GM12872 (cell line): ENCODE results near the gene HDAC7.

ENCODE experiments used
- TF ChIP-seq, protein P1 (sequence below): IDR thresholded peaks from 3 replicates; pipeline ENCODE4 v1.5.1; 2011; ENCODE audit warnings: low read depth, mild to moderate bottlenecking, low read length, moderate library complexity; ENCODE audit not compliant: insufficient read depth

The HDAC7 gene

GRCh38 chr12:47839214-47839876 lies 19.6 kb upstream of the HDAC7 start:
- TF ChIP-seq, protein P1, sequence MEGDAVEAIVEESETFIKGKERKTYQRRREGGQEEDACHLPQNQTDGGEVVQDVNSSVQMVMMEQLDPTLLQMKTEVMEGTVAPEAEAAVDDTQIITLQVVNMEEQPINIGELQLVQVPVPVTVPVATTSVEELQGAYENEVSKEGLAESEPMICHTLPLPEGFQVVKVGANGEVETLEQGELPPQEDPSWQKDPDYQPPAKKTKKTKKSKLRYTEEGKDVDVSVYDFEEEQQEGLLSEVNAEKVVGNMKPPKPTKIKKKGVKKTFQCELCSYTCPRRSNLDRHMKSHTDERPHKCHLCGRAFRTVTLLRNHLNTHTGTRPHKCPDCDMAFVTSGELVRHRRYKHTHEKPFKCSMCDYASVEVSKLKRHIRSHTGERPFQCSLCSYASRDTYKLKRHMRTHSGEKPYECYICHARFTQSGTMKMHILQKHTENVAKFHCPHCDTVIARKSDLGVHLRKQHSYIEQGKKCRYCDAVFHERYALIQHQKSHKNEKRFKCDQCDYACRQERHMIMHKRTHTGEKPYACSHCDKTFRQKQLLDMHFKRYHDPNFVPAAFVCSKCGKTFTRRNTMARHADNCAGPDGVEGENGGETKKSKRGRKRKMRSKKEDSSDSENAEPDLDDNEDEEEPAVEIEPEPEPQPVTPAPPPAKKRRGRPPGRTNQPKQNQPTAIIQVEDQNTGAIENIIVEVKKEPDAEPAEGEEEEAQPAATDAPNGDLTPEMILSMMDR = no peak

DNA sequence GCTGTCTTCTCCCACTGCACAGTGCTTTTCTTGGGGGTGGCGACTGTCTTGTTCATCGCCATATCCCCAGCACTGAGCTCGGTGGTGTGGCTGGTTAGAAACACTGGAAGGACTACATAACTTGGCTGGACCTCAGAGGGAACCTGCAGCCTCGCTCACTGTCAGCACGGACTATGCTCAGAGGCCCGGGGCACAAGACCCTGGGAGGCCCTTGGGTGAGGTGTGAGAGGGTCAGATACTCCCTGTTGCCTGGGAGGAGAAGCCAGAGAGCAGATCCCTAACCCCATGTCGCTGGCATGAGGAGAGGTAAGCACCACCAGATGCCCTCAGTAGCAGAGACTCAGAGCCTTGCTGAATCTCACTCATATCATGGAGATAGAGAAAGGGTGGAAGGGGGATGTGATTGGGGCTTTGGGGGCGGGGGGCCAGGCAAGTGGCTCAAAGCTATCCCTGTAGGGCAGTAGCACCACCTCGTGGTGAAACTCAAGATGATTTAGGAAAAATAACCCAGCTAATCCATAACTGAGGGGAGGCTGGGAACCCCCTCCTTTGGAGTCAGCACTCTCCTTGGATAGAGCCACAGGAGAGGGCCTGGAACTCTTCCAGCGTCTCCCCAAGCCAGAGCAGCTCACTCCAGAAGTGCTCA lies 18.7 kb upstream of the HDAC7 start:
- TF ChIP-seq, protein P1 = peak; percentile 58

DNA sequence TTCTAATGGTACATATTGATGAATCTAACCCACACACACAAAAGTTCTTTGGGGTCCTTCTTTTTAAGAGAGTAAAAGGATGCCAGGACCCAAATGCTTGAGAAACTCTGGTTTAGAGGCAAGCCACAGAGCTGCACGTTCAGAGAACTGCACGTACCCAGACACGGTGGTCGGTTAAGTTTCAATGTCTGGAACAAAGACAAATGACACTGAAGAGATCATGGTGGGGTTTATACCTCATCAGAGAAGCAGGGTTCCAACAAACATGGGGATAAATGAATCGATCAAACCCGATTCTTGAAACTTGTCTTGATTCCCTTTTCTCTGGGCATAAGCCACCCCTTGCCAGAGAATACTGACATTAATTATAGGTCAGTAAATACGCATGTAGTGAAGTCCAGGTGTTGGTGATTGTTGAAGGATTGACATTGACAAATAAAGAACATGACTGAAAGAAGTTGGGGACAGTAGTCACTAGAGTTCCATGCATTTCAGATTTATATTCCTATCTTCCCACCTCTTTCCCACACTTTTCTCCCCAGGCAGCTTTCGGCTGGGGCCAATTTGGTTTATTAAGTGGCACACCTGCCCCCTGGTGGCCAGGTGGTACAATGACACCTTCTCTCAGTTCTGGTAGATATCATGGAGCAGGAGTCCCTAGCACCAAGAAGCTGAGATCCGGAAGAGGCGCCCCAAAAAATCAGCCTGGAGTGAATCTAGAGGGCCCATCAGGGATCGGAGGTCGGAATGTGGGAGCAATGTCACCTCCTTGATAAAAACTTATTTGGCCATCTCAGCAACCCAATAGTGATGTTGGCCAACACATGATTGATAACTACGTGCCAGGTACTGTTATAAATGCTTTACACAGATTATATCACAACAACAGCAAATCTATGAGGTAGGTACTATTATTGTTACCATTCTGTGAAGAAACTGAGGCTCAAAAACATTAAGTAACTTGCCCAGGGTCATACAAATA lies 17.8 kb upstream of the HDAC7 start:
- TF ChIP-seq, protein P1 = peak; percentile 79

DNA sequence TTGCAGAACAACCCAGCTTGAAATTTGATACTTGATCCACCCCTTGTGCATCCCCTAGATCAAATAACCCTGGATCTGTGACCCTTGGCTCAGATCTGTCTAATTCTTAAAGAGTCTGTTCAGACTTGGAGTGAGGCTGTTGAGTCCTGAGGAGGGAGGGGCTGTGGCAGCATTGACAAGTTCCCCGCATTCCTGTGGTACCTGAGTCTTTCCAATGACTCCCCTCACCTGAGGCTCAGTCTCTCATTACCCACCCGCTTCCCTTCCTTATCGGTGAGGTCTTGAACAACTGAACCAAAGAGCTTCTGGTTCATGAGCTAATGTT lies 16.1 kb upstream of the HDAC7 start:
- TF ChIP-seq, protein P1 = no peak

DNA sequence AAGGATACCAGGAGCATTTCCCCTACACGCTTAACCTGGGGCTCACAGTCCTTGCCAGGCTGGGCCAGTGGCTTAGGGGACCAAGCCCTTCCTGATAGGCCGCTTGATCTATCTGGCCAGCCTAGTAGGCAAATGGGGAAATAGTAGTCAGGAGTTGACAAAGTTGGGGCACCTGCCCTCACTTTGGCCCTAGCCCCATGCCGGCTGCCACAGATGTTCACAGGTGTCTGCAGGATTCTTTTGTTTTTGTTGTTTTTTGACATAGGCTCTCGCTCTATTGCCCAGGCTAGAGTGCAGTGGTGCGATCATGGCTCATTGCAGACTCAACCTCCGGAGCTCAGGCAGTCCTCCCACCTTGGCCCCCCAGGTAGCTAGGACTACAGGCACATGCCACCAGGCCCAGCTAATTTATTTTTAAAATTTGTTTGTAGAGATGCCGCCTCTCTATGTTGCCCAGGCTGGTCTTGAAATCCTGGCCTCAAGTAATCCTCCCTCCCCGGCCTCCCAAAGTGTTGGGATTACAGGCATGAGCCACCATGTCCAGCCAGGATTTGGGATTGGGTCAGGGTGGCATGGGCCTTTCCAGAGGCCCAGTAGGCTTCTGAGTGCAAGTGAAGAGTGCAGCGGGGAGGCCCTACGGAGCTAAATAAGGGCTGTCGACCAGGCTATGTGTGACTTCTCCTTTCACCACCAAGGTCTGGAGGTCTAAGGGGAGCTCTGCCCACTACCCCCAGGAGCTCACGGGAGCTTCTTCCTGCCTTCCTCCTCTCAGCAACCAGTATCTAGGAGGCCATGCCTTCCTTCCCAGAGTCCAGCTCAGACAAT lies 15.5 kb upstream of the HDAC7 start:
- TF ChIP-seq, protein P1 = no peak

DNA sequence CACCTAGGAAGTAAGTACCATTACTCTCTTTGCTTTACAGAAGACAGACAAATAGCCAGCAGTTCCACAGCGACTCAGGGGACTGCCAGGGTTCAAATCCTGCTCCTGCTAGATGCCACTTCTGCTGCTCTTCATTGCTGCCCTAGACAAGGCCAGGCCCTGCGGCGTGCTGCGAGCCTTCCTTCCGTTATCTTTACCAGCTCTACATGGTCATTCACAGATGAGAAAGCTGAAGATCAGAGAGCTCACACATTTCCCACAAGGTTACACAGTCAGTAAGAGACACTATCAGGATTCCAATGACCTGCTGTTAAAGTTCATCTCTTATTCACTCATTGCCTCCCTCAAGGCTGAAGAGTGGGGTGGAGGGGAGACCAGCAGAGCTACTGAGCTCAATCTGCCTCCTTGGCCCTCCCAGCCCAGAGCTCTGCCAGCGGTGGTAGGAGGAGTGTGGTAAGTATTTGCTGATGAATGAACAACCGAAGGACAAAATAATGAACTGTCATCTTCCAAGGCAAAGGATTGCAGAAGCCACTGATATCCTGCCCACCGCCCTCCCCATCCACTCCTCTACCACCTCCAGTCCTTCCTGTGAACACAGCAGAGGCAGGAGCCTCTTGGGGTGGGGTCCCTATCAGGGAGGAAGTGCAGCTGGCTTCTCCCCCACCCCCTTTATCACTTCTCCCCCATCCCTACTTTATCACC lies 14.6 kb upstream of the HDAC7 start:
- TF ChIP-seq, protein P1 = no peak
